ENCODE measurements around the gene DOK7. TPM values are rescaled to one million over a fixed set of nuclear protein-coding genes. Genes with fewer than 3 reads are reported as not detected.

The DOK7 gene
- polyA plus RNA-seq, 3 donors = not detected

- 86% methylated on average over 16 of the region's 19 CpGs for WGBS (ENCODE audit: insufficient coverage)
- H3K27me3 ChIP-seq (ENCODE audit: control insufficient read depth in 2 of 2, insufficient read depth in 2 of 2, low read length in 2 of 2) = no peaks in the 10 kb centered on the region
- Mint-ChIP-seq H3K9me3 (no peaks in the 10 kb centered on the region), H3K4me1 (peaks cover 18% of the 10 kb centered on the region), H3K4me3 (no peak overlapping the region), H3K27me3 (ENCODE audit: low read depth in 3 of 3) (no peaks in the 10 kb centered on the region), H3K27ac (peak overlapping the region in 1 of 7 donors; percentile 42), H3K36me3 (peaks cover 55 to 85% of the 10 kb centered on the region in 2 donors)
- H3K9me3 ChIP-seq (replicated peaks in 1 of 2; ENCODE audit: control insufficient read depth in 1 of 2, insufficient read depth in 1 of 2, low read length in 2 of 2) = no peaks in the 10 kb centered on the region
- DNase-seq = no peak
- intact Hi-C loops (cut with micrococcal nuclease) = no loop called here
- H3K27ac ChIP-seq (ENCODE audit: low read depth in 1 of 2, low read length in 2 of 2) = no peak overlapping the region
- no peak overlapping the region for H2AFZ ChIP-seq (ENCODE audit: insufficient read depth, low read depth, low read length, poor library complexity, severe bottlenecking)
- H3K9ac ChIP-seq (ENCODE audit: insufficient read depth, low read length, poor library complexity, severe bottlenecking) = no peak overlapping the region
- TF ChIP-seq CTCF (IDR thresholded peaks at IDR 0.05) = no peak
- H3K4me3 ChIP-seq (replicated peaks in 1 of 3; ENCODE audit: low read depth in 2 of 3, low read length in 3 of 3) = no peak overlapping the region
- peaks cover 100% of the 10 kb centered on the region for H4K20me1 ChIP-seq (ENCODE audit: insufficient read depth, low read length)
- H3K4me2 ChIP-seq (replicated peaks; ENCODE audit: extremely low read depth, low read length, poor library complexity, severe bottlenecking) = no peak overlapping the region
- peaks cover 9 to 15% of the 10 kb centered on the region in 2 donors for H3K4me1 ChIP-seq (ENCODE audit: control insufficient read depth in 1 of 2, insufficient read depth in 2 of 2, low read length in 2 of 2)
- peaks cover 68 to 90% of the 10 kb centered on the region in 2 donors for H3K36me3 ChIP-seq (replicated peaks in 1 of 2; ENCODE audit: control insufficient read depth in 1 of 2, insufficient read depth in 2 of 2, low read length in 2 of 2)
- H3K79me2 ChIP-seq (ENCODE audit: insufficient read depth, low read length) = peaks cover 73% of the 10 kb centered on the region
These were observed 61.8 kb downstream of the DOK7 start for GRCh38 chr4:3524920-3525319.

- H2AFZ ChIP-seq (ENCODE audit: insufficient read depth, low read depth, low read length, poor library complexity, severe bottlenecking) = no peak overlapping the region
- intact Hi-C loops (cut with micrococcal nuclease) = no loop called here
- H3K27me3 ChIP-seq (ENCODE audit: control insufficient read depth in 2 of 2, insufficient read depth in 2 of 2, low read length in 2 of 2) = no peaks in the 10 kb centered on the region
- no peak overlapping the region for H3K27ac ChIP-seq (ENCODE audit: low read depth in 1 of 2, low read length in 2 of 2)
- H3K9me3 Mint-ChIP-seq = no peaks in the 10 kb centered on the region
- no peak overlapping the region for H3K4me2 ChIP-seq (replicated peaks; ENCODE audit: extremely low read depth, low read length, poor library complexity, severe bottlenecking)
- no peak for DNase-seq
- H3K27me3 Mint-ChIP-seq (ENCODE audit: low read depth in 3 of 3) = no peaks in the 10 kb centered on the region
- H3K4me3 ChIP-seq (replicated peaks in 1 of 3; ENCODE audit: low read depth in 2 of 3, low read length in 3 of 3) = no peak overlapping the region
- no peaks in the 10 kb centered on the region for H3K9me3 ChIP-seq (replicated peaks in 1 of 2; ENCODE audit: control insufficient read depth in 1 of 2, insufficient read depth in 1 of 2, low read length in 2 of 2)
- peaks cover 18 to 24% of the 10 kb centered on the region in 2 donors for H3K4me1 ChIP-seq (ENCODE audit: control insufficient read depth in 1 of 2, insufficient read depth in 2 of 2, low read length in 2 of 2)
- peaks cover 48 to 79% of the 10 kb centered on the region in 2 donors for H3K36me3 Mint-ChIP-seq
- peaks cover 82% of the 10 kb centered on the region for H3K79me2 ChIP-seq (ENCODE audit: insufficient read depth, low read length)
- TF ChIP-seq CTCF (IDR thresholded peaks at IDR 0.05) = no peak
- H4K20me1 ChIP-seq (ENCODE audit: insufficient read depth, low read length) = peaks cover 100% of the 10 kb centered on the region
- peaks cover 26% of the 10 kb centered on the region for H3K4me1 Mint-ChIP-seq
- H3K4me3 Mint-ChIP-seq = no peak overlapping the region
- WGBS (ENCODE audit: insufficient coverage) = 94% methylated on average over 21 of the region's 33 CpGs
- no peak overlapping the region for H3K9ac ChIP-seq (ENCODE audit: insufficient read depth, low read length, poor library complexity, severe bottlenecking)
- H3K36me3 ChIP-seq (replicated peaks in 1 of 2; ENCODE audit: control insufficient read depth in 1 of 2, insufficient read depth in 2 of 2, low read length in 2 of 2) = peaks cover 59 to 81% of the 10 kb centered on the region in 2 donors
- no peak overlapping the region for H3K27ac Mint-ChIP-seq
These were observed 62.7 kb downstream of the DOK7 start for GRCh38 chr4:3525532-3526430.

Measured in CD14-positive monocyte (primary cell).